CD4-positive, alpha-beta T cell treated with Interleukin-12 subunit alpha and Interleukin-12 subunit beta, for 1 hour (primary cell): ENCODE measurements around the gene TCF20.

Source experiments
- DNase-seq: peaks from one replicate; pipeline ENCODE4 v3.0.0-alpha.2; 2020

TCF20 gene

GRCh38 chr22:42270510-42271190 is at the start of gene TCF20:
TCF20 (minus strand) TSS chr22:42270653; CDS start chr22:42215305, 55,348 bp downstream.
- DNase-seq: peak; percentile 87

- DNase-seq: no peak
Observed at GRCh38 chr22:42319386-42319785, 48.9 kb upstream of the TCF20 start.

DNA sequence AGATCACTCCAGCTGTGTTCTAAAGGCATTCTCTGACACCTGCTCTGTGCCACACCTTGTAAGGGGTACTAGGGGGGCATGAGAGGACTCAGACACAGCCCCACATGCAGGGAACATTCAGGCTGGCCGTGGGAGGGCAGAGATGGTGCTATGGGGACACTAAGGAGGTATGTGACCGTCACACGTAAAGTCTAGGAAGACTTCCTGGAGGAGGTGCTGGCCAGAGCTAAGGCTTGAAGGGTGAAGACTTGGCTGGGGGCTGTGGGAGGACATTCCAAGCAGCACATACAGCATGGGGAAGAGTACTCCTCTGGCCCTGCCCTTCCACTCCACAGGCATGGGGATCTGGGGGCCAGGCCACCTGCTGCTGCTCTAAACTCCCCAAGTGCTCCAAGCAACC is 48.5 kb upstream of the TCF20 start:
- DNase-seq: no peak

DNA sequence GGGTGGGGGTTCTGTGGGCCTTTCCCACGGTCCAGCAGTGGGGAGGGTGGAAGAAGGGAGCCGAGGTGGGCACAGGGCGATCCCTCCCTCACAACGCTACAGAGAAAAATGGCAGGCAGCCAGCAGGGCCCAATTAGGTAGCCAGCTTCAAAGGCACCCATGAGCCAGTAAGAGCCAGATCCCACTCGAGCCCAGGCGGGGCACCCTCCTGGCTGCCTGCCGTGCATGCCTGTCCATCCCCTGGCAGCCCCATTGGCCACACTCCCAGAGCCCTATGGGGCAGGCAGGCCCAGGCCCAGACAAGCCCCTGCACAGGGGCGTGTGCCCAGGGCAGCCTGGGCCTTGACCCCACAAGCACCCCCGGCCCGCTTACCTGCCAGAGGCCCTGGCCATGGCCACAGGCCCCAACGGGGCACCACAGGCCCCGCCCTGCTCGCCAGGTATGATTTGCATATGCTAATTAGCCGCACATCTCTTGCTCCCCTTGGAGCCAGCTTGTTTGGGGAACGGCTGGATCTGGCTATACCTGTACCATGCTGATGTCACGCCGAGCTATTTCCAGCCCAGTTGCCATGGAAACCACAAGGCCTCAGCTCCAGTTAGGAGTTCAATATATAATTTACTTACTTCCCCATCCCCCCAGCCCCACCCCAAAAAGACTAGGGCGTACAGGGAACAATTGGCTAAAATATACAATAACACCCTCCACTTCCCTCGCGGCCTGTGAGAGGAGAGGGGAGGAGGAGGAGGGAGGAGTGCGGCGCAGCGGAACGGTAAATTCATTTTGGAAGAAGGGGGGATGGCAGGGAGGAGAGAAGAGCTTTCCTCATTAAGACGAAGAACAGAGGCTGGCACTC is 47.5 kb upstream of the TCF20 start:
- no peak for DNase-seq

DNA sequence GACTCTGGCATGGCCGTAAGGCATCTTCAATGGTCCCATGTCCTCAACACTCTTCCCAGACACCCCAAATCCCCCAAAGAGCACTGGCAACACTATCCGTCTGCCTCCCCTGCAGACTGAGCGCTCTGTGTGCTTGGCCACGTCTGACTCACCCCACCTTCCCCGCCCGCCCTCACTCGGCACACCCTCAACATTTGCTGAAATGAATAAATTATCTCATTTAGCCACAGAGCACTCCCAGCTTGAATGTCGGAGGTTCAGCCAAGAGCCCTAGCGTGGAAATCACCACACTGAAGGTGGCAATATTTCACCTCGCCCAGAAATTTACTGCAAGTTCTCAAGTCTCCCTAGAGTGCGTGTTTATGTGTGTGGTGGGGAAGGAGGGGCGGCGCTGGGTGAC is 46.6 kb upstream of the TCF20 start:
- peak; percentile 69 for DNase-seq

- no peak for DNase-seq
Observed at GRCh38 chr22:42315392-42315756, 44.9 kb upstream of the TCF20 start.

DNA sequence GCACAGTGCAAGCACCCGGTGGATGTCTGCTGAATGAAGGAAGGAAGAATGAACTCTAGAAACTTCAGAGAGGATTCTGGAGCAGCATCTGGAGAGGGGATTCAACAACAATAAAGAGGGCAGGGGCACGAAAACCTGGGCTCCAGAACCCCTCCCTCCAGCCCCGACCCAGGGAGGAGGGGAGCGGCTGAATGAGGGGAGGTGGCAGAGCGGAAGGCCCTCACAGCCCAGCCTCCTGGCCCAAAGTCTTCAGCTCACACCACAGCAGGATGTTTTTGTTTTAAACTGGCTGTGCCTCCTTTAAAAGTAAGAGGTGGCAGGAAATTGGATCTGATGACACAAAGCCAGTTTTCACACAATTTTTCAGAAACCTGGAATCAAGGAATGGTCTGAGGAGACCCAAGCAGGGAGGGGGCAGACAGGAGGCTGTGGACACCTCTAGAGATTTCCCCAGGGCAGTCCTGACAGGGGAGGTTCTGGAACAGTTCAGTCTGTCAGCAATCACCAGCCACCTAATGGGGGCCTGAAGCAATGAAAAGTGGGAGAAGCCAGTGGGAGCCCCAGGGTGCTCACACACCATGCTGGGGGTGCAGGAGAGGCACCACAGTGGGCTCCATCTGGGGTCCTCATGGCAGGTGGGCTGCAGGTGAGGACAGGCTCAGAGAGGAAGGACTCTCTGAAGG is 44.4 kb upstream of the TCF20 start:
- no peak for DNase-seq

- peak; percentile 50 for DNase-seq
Observed at GRCh38 chr22:42313804-42314581, 43.5 kb upstream of the TCF20 start.

DNA sequence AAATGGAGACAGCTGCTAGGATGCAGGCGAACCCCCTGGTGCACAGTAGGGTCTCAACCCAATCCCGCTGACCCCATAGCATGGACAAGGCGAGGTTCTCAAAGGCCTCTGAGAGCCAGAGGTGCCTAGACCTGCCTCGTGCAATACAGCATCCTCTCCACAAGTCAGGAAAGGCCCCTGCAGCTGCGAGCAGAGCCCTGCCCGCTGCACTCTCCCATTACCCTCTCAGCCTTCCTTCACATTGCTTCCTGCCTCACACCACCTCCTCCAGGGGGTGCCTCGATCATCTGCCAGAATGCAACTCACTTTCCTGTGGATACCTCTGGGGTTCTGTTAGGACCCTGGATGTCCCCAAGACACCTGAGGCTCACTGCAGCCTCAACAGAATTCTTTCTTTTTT is 42.8 kb upstream of the TCF20 start:
- DNase-seq: no peak

DNA sequence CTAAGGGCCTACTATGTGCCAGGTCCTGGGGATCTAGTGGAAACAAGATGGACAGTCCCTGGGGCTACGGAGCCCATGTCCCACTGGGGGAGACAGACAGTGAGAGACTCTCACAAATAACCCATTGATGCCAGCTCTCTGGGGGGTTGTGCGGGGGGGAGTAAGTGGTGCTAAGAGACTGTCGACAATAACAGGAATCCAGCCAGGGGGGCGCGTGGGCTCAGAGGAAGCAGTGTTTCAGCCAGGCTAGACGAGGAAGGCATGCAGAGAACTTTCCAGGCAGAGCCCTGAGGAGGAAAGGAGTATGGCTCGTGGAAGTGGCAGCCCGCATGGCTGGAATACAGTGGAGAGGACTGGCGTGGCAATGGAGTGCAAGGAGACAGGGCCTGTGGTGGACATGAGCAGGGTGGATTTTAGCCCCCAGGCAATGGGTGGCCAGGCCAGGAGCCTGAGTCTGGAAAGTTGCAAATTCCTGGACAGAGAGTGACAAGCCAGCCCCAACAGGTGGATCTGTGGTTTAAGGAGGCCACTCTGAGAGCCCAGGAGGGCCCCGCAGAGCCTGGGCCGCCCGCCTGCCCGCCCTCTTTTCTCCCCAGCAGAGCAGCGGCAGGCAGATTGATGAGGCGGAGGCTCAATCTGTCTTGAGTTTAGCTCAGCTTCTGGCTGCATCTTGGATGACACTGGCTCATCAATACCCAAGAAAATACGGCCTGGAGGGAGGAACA is 40.0 kb upstream of the TCF20 start:
- DNase-seq: no peak

GRCh38 chr22:42309865-42310264 is 39.4 kb upstream of the TCF20 start:
- no peak for DNase-seq

DNA sequence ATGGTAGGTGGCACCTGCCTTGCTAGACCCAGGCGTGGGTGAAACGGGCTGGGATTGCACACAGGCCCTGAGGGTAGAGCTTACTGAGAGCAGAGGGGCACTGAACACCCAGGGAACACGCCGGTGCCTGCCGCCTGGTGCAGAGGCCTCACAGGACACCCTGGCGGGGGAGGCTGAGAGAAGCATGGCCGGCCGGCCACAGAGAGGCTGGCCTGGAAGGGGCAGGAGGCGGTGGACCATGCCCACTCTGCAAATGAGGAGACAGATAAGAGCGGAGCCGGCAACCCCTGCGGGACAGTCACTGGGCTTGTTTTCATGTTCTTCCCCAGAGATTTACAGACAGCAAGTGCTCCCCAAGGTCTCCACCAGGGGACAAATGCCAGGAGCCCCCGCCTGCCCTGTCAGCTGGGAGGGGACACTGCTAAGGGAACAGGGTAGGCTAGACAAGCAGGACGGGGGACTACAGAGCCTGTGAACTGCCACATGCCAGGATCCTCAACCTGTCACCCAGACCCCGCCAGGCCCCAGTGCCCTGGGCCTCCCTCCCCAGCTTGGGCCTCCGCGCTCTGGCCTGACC is 38.5 kb upstream of the TCF20 start:
- no peak for DNase-seq

DNA sequence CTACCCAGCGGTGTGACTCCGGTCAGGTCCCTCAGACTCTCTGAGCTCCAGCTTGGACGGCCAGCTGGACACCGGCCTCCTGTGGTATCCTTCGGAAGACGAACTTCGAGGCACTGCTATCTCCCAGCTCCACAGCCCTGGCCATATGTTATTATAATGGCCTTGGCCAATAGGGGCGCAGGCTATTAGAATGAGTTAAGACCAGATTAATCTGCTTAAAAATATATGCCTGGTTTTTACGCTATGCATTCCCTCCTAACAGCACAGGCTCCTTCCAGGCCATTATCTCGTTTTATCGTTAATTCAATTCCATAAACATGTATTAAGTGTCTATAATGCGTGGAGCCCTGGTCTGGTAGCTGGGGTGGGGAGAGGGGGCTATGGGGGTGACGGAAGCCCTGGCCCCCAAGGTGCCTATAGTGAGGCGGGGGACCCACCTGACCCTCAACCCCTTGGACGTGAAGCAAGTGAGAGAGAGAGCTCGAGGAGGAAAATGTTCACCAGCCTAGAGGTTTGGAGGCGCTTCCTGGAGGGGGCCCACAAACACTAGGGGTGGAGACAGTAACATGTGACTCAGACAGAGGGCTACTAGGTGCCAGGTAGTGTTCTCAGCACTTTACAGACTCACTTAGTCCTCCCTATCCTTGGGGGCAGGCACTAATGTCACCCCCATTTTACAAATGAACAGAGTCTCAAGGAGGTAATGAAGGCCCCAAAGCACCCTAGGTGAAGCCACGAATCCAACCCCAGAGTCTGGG is 37.5 kb upstream of the TCF20 start:
- no peak for DNase-seq

GRCh38 chr22:42306010-42306409 is 35.6 kb upstream of the TCF20 start:
- DNase-seq: no peak

DNA sequence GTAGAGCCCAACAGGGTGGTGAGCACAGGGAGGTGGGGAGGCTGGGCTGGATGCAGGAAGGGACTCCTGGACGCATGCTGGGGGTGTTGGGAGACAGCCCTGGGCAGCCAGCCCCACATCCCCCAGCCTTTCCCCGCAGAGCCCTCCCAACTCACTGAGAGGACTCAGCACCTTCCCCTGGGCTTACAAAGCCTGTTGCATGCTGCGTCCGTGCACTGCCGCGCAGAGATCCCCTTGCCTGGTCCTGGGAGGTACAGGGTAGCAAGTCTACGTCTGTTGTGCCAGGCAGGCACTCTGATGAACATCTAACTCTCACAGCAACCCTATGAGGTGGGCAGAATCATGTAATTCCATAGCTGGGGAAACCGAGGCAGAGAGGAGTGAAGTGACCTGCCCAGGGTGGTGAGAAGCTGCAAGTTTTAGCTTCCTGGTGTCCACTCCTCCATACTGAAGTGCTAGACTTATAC is 33.9 kb upstream of the TCF20 start:
- DNase-seq: no peak

GRCh38 chr22:42303396-42304323 is 33.2 kb upstream of the TCF20 start:
- DNase-seq: no peak

DNA sequence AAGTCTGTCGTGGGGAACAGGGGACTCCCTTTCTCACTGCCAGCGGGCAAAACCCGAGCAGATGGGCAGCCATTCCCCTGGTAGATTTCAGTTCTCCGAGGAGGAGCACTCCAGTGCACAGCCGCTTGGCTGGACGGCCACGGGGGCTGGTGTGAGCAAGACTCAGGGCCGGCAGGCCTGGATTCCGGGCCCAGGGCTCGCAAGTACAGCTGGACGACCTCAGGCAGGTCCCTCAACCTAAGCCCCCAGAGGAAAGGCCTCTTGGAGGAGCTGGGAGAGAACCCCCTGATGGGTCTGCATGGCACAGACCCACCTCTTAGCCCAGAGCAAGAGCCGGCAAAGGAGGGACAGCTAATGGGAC is 31.3 kb upstream of the TCF20 start:
- no peak for DNase-seq

DNA sequence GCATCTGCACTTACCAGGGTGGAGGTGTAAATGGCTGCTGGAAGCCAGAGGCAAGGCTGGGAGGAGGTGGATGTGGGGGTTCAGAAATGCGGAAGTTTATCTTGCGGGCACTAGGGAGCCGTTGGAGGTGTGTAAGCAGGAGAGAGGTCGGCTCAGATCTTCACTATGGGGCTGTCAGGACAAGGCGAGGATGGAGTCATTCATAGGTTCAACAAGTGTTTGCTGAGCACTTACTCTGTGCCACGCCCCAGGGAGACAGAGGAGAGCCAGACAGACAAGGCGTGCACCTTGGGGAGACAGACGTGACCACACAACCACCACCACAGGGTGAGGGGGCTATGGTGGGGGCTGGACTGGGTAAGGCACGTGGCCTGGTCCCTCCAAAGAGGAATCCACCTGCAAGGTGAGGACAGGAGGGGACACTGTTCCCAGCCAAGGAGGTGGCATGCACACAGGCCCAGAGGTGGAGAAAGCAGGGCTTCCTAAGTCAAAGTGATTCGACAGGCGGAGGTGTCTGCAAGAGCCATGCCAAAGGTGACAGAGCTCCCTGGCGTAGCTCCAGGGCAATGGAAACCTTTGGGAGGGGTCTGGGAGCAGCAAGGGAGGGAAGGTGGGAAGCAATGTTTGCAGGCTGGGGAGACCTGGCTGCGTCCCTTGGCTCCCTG is 30.8 kb upstream of the TCF20 start:
- no peak for DNase-seq
